Germinal center (tissue), 1 donor: ENCODE data around the gene GSE1.

Experiments used
- DNase-seq: peaks from one replicate; pipeline ENCODE4 v3.0.0; 2012; ENCODE audit warnings: mixed read lengths, low spot score

The GSE1 gene

GRCh38 chr16:85634747-85635544 is 21.8 kb downstream of the GSE1 start:
- DNase-seq, result no peak

- no peak for DNase-seq
These were observed 22.5 kb downstream of the GSE1 start for GRCh38 chr16:85635545-85636140.

- no peak for DNase-seq
These were observed 23.2 kb downstream of the GSE1 start for GRCh38 chr16:85636234-85636812.

- no peak for DNase-seq
These were observed 24.1 kb downstream of the GSE1 start for GRCh38 chr16:85637061-85637807.

GRCh38 chr16:85637808-85638647 is 24.9 kb downstream of the GSE1 start:
- no peak for DNase-seq

GRCh38 chr16:85638695-85639409 is 25.7 kb downstream of the GSE1 start:
- no peak for DNase-seq

GRCh38 chr16:85639529-85640253 is 26.6 kb downstream of the GSE1 start:
- no peak for DNase-seq

GRCh38 chr16:85640254-85640558 is 27.1 kb downstream of the GSE1 start:
- no peak for DNase-seq

- no peak for DNase-seq
These were observed 27.5 kb downstream of the GSE1 start for GRCh38 chr16:85640585-85640984.

GRCh38 chr16:85641305-85641704 is 28.2 kb downstream of the GSE1 start:
- no peak for DNase-seq

- no peak for DNase-seq
These were observed 28.7 kb downstream of the GSE1 start for GRCh38 chr16:85641776-85642176.

GRCh38 chr16:85642762-85643358 is 29.7 kb downstream of the GSE1 start:
- DNase-seq, result no peak

GRCh38 chr16:85643631-85644030 is 30.5 kb downstream of the GSE1 start:
- DNase-seq, result no peak

- no peak for DNase-seq
These were observed 31.1 kb downstream of the GSE1 start for GRCh38 chr16:85644093-85644712.

GRCh38 chr16:85645021-85645589 is 32.0 kb downstream of the GSE1 start:
- no peak for DNase-seq

- no peak for DNase-seq
These were observed 33.3 kb downstream of the GSE1 start for GRCh38 chr16:85646358-85646907.

- DNase-seq, result no peak
These were observed 33.9 kb downstream of the GSE1 start for GRCh38 chr16:85646976-85647375.

GRCh38 chr16:85648070-85648714 is 35.1 kb downstream of the GSE1 start:
- no peak for DNase-seq

- no peak for DNase-seq
These were observed 35.7 kb downstream of the GSE1 start for GRCh38 chr16:85648805-85649204.
